Upper lobe of left lung (tissue), 6 donors: ENCODE measurements around the gene SKIC3. TPM values are rescaled to one million over a fixed set of nuclear protein-coding genes. Genes with fewer than 3 reads are reported as not detected.

Source experiments
- ATAC-seq, 2 donors: fragments of 200-7000 bp; cut with Tn5 transposase; one replicate each; pipeline ENCODE4 v1.9.1; 2022; ENCODE audit warnings: mild to moderate bottlenecking in 2 of 2, moderate library complexity in 2 of 2; ENCODE audit not compliant: low FRiP score in 2 of 2
- DNase-seq, 2 donors: peaks; one replicate each; pipeline ENCODE4 v3.0.0-alpha.2; 2019 to 2020
- H3K27ac ChIP-seq, 4 donors: fragments of 200-600 bp; sonication (generic); one replicate each; pipeline ENCODE4 v1.5.1; 2016 to 2019
- H3K27me3 ChIP-seq, 4 donors: fragments of 200-600 bp; sonication (generic); one replicate each; pipeline ENCODE4 v1.5.1; 2017 to 2019
- H3K36me3 ChIP-seq, 4 donors: fragments of 200-600 bp; sonication (generic); one replicate each; pipeline ENCODE4 v1.5.1; 2016 to 2019
- H3K4me1 ChIP-seq, 4 donors: fragments of 200-600 bp; sonication (generic); one replicate each; pipeline ENCODE4 v1.5.1; 2018 to 2019
- H3K4me3 ChIP-seq, 4 donors: fragments of 200-600 bp; sonication (generic); one replicate each; pipeline ENCODE4 v1.5.1; 2017 to 2019; ENCODE audit warnings: mild to moderate bottlenecking in 2 of 4, moderate library complexity in 1 of 4
- H3K9me3 ChIP-seq, 4 donors: fragments of 200-600 bp; sonication (generic); one replicate each; pipeline ENCODE4 v1.5.1; 2018 to 2019
- EP300 ChIP-seq, 4 donors: sonication (generic); formaldehyde crosslinking; IDR thresholded peaks; one replicate each; pipeline ENCODE4 v1.5.1; 2017; ENCODE audit warnings: antibody characterized with exemption in 4 of 4, control low read depth in 2 of 4
- POLR2A ChIP-seq, 4 donors: fragments of 450-650 bp; IDR thresholded peaks; one replicate each; pipeline ENCODE4 v1.5.1; 2016 to 2017; ENCODE audit warnings: antibody characterized with exemption in 4 of 4, mild to moderate bottlenecking in 2 of 4
- POLR2AphosphoS5 ChIP-seq, 2 donors: sonication (generic); formaldehyde crosslinking; IDR thresholded peaks; one replicate each; pipeline ENCODE4 v1.5.1; 2017; ENCODE audit warnings: antibody characterized with exemption in 2 of 2
- WGBS, 2 donors: methylation state at CpG; one replicate each; pipeline ENCODE4 v1.1.5; 2017 to 2018; 5-methylcytosine and 5-hydroxymethylcytosine counted together
- total RNA-seq, 6 donors: library from RNA; depleted of rRNA in 4 of 6; stranded (reverse); fragments of >200 nt in 4 of 6; gene quantifications; one replicate each; pipeline versions ENCODE4 v1.1.0 to v1.2.1, GENCODE V29; 2016 to 2021
- TF ChIP-seq, protein P1 (sequence below), 6 experiments: fragments of 450-650 bp in 4 of 6; fragments of 200-600 bp in 2 of 6; sonication (generic) in 2 of 6; IDR thresholded peaks; one replicate each; pipeline ENCODE4 v1.5.1; 2016 to 2019; ENCODE audit warnings: antibody characterized with exemption in 6 of 6
- donor health status: DM: no; HTN: no; CAD: no; lungs with moderate emphysema.
- donor health status: DM: no; HTN: yes; CAD: no; lungs with severe emphysema.

Gene SKIC3
- total RNA-seq, 6 donors from 2014 or later: 42.5 to 101 (median 54.0) TPM

DNA sequence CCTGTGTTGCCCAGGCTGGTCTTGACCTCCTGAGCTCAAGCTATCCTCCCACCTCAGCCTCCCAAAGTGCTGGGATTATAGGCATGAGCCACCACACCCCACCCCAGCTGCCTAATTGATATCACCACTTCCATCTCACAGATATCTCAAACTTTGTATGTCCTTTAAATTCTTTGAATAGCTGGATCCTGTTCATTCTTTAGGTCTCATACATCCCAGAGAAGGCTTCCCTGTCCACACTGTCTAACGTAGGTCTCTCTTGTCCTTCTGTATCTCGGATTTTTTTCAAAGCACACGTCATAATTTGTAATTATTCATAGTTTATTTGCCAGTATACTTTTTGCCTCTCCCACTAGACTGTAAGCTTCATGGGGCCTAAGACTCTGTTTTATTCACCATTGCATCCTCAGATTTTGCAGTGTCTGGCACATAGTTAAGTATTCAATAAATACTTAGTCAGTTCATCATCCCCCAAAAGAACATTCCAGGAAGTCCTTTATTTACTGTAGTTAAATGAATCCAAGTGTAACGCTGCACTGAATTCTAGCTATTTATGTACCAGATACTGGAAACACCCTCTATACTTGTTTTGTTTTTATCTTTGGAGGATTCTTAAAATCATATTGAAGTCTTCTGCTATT, 10.6 kb upstream of the SKIC3 start:
- WGBS, 2 donors: 75 to 78% methylated on average over 4 of the region's 4 CpGs
- H3K9me3 ChIP-seq: no peaks in the 10 kb centered on the region
- no peak for TF ChIP-seq POLR2AphosphoS5 (IDR thresholded peaks at IDR 0.05)
- TF ChIP-seq EP300 (IDR thresholded peaks at IDR 0.05): no peak
- no peak for TF ChIP-seq POLR2A (IDR thresholded peaks at IDR 0.05)
- TF ChIP-seq, protein P1, sequence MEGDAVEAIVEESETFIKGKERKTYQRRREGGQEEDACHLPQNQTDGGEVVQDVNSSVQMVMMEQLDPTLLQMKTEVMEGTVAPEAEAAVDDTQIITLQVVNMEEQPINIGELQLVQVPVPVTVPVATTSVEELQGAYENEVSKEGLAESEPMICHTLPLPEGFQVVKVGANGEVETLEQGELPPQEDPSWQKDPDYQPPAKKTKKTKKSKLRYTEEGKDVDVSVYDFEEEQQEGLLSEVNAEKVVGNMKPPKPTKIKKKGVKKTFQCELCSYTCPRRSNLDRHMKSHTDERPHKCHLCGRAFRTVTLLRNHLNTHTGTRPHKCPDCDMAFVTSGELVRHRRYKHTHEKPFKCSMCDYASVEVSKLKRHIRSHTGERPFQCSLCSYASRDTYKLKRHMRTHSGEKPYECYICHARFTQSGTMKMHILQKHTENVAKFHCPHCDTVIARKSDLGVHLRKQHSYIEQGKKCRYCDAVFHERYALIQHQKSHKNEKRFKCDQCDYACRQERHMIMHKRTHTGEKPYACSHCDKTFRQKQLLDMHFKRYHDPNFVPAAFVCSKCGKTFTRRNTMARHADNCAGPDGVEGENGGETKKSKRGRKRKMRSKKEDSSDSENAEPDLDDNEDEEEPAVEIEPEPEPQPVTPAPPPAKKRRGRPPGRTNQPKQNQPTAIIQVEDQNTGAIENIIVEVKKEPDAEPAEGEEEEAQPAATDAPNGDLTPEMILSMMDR (IDR thresholded peaks at IDR 0.05): no peak
- ATAC-seq (no peak), DNase-seq (no peak)
- no peak overlapping the region for H3K4me3 ChIP-seq
- no peak overlapping the region for H3K27ac ChIP-seq
- H3K36me3 ChIP-seq: peaks cover 0 to 17% (median 1%) of the 10 kb centered on the region in 4 donors
- H3K4me1 ChIP-seq: no peaks in the 10 kb centered on the region
- H3K27me3 ChIP-seq: no peaks in the 10 kb centered on the region

DNA sequence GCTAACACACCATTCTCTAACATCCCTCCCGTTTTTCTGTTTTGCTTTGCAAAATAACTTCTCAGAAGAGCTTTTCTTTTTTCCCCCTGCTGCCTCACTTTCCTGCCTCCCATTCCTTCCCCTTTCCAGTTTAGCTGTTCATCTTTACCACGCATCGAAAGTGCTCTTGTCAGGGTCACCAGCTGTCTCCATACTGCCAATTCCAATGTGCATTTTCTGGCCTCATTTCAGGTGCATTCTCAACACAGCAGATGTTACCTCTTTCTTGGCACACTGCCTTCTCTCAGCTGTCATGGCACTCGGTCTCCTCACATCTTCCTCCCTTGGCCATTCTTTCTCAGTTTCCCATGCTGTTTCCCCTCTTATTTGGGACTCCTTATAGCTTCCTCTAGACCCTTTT, 9.7 kb upstream of the SKIC3 start:
- no peak overlapping the region for H3K4me3 ChIP-seq

DNA sequence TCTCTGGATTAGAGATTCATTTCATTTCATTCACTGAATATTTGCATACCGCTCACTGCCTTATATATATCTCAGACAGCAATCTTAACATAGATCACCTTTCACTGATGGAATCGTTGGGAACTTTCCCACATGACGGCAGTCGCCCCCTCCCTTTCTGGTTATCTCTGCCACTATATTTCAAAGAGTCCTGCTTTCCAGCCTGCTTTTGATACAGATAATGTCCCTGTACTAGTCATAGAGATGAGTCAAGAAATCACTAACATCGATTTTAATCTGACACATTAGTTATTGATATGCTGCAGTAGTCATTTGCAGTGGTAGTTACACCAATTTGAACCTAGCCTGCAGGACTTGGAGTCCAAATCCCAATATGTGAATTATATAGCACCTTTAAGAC, 8.6 kb upstream of the SKIC3 start:
- Histone ChIP-seq H3K9me3 (no peaks in the 10 kb centered on the region), H3K27me3 (no peaks in the 10 kb centered on the region), H3K4me1 (no peaks in the 10 kb centered on the region), H3K36me3 (peaks cover 0 to 10% (median 1%) of the 10 kb centered on the region in 4 donors), H3K4me3 (no peak overlapping the region), H3K27ac (no peak overlapping the region)
- no peak for ATAC-seq
- no peak for TF ChIP-seq POLR2A (IDR thresholded peaks at IDR 0.05)
- TF ChIP-seq POLR2AphosphoS5 (IDR thresholded peaks at IDR 0.05): no peak
- TF ChIP-seq, protein P1 (IDR thresholded peaks at IDR 0.05): no peak
- TF ChIP-seq EP300 (IDR thresholded peaks at IDR 0.05): no peak
- no peak for DNase-seq
- WGBS, 2 donors: 93 to 96% methylated on average over 5 of the region's 5 CpGs

More for the DNA sequence above, 9.7 kb upstream of the SKIC3 start:
- H3K27me3 ChIP-seq: no peaks in the 10 kb centered on the region
- TF ChIP-seq EP300 (IDR thresholded peaks at IDR 0.05) (no peak), POLR2A (IDR thresholded peaks at IDR 0.05) (no peak), POLR2AphosphoS5 (IDR thresholded peaks at IDR 0.05) (no peak)
- TF ChIP-seq, protein P1 (IDR thresholded peaks at IDR 0.05): no peak
- peaks cover 0 to 17% (median 1%) of the 10 kb centered on the region in 4 donors for H3K36me3 ChIP-seq
- H3K27ac ChIP-seq: no peak overlapping the region
- ATAC-seq (no peak), DNase-seq (no peak)
- H3K4me1 ChIP-seq: no peaks in the 10 kb centered on the region
- WGBS, 2 donors: 82 to 84% methylated on average over 4 of the region's 4 CpGs
- no peaks in the 10 kb centered on the region for H3K9me3 ChIP-seq

DNA sequence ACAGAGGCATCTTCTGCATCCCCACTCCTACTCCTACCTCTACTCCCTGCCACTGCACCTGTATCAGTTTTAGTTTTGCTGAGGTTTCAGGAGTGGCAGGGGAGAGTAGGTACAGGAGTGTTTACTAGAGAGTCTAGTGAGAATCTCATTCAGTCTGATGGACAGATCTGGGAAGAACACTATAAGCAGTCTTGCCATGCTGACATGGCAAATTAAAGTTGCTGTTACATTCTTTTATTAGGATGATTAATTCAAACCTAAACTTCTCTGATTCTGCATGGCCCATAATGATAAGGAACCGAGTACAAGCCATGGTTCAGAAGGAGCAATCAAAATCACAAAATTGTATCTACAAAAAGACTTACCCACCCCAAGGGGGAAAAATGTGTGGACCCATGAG, 7.5 kb upstream of the SKIC3 start:
- Histone ChIP-seq H3K27me3 (no peaks in the 10 kb centered on the region), H3K36me3 (peaks cover 0 to 1% (median 0%) of the 10 kb centered on the region in 4 donors), H3K4me3 (no peak overlapping the region), H3K27ac (no peak overlapping the region), H3K4me1 (no peaks in the 10 kb centered on the region), H3K9me3 (no peaks in the 10 kb centered on the region)
- ATAC-seq (no peak), DNase-seq (no peak)
- 87 to 91% methylated on average over 1 of the region's 1 CpG for WGBS, 2 donors
- no peak for TF ChIP-seq POLR2AphosphoS5 (IDR thresholded peaks at IDR 0.05)
- no peak for TF ChIP-seq POLR2A (IDR thresholded peaks at IDR 0.05)
- TF ChIP-seq, protein P1 (IDR thresholded peaks at IDR 0.05): no peak
- TF ChIP-seq EP300 (IDR thresholded peaks at IDR 0.05): no peak

DNA sequence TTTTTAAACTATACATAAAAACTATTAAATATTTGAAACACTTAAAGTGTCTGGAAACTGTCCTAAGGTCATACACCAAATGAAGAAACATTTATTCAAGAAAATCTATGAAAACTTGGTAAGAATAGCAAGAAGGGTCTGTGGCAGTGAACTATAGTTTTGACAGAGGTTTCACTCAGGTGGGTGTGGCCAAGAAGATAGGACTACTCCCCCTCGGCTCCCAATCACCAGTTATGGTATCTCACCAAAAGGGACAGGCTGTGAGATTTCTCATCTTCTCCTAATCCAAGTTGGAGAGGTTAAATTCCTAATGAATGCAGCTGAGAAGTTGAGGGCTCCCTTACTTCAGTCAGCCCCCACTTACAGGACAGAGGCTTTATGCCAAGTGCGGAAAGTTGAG, 3.1 kb upstream of the SKIC3 start:
- WGBS, 2 donors: 87 to 96% methylated on average over 2 of the region's 2 CpGs
- Histone ChIP-seq H3K9me3 (no peaks in the 10 kb centered on the region), H3K27ac (no peak overlapping the region), H3K4me3 (no peak overlapping the region), H3K36me3 (peaks cover 0 to 1% (median 0%) of the 10 kb centered on the region in 4 donors), H3K4me1 (peaks cover 16 to 24% (median 20%) of the 10 kb centered on the region in 4 donors), H3K27me3 (no peaks in the 10 kb centered on the region)
- DNase-seq (no peak), ATAC-seq (no peak)
- TF ChIP-seq, protein P1 (IDR thresholded peaks at IDR 0.05): no peak
- no peak for TF ChIP-seq EP300 (IDR thresholded peaks at IDR 0.05)
- TF ChIP-seq POLR2AphosphoS5 (IDR thresholded peaks at IDR 0.05): no peak
- no peak for TF ChIP-seq POLR2A (IDR thresholded peaks at IDR 0.05)
